Central memory CD4-positive, alpha-beta T cell (primary cell): ENCODE results near the gene MAP3K7.
A peak's percentile ranks its signal among the peaks of the same experiment; 100 is the strongest.

Experiments used
- DNase-seq: peaks from one replicate; pipeline ENCODE4 v3.0.0; 2022
- total RNA-seq, 3 experiments: gene quantifications; one replicate each; lab custom pipeline; 2026; lab: John Stamatoyannopoulos, UW

MAP3K7 gene
- total RNA-seq, result 75.1 to 103 (median 81.8) reads per million in 3 experiments

DNA sequence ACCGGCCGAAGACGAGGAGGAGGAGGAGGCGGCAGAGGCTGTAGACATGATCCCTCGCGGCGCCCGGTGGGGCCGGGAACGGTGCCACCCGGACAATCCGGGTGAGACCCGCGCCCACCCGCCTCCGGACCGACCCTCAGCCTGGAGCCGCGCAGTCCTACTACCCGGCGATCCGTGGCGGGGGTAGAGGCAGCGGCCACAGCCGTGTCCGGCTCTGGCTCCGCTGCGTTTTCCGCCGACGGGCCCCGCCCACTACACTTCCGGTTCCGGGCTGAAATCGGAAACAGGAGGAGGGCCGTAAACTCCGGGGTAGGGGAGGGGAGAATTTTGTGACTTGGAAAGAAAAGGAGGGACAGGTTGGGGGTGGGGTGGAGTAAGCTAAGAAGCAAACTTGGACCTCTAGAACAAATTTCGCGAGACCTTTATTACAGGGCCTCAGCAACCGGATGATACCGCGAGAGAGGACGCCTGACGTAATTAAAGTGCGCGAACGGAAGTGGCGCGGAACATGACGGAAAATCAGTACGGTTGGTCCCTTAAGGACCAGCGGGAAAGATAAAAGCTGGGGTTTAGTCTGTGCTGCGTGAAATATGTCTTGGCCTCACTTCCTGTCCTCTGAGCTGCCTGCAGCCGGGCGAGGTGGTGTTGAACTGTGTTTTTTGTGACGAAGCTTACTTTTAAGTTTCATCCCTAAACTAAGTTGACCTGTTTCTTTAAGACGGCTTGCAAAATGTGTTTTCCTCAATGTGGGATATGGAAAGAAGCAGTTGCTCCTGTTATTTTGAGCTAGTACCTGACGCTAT lies at the start of gene MAP3K7:
TSS of gene MAP3K7 (minus strand) at position 237 of the 803 bp plus-strand sequence. CDS start at position 48, 189 bp downstream.
- peak; percentile 92 for DNase-seq

DNA sequence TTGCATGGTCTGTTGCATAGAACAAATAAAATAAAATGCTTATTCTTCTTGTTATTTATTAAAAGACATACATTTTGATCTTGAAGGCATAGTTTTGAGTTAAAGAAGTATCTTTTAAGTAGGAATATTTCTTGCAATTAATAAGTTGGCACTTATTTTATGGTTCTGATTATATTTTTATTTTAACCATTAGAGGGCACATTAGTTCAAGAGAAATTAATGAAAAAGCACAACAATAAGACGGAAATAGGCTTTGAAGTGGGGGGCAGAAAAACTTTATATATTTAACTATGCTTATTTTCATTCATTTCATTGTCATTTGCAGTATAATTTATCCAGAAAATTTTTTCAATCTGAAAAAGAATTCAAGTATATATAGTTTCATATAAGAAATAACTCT lies 44.2 kb upstream of the MAP3K7 start:
- no peak for DNase-seq

DNA sequence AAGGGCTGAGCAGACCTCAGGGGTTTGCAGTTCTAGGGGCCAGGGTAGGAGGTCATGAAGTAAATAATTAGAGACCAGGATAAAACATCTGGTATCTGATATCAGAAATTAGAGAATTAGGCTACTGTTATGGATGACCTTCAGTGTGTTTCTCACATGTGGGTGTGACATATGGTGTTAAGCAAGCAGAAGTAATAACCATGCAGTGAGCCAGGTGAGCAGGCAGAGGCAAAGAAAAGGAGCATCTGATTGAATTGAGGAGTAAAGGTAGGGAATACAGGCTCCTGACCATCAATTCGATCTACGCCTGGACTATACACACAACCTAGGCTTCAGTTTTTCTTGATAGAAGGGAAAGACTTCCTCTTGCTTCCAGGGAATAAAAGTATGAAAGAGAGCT lies 34.7 kb upstream of the MAP3K7 start:
- DNase-seq, result no peak

DNA sequence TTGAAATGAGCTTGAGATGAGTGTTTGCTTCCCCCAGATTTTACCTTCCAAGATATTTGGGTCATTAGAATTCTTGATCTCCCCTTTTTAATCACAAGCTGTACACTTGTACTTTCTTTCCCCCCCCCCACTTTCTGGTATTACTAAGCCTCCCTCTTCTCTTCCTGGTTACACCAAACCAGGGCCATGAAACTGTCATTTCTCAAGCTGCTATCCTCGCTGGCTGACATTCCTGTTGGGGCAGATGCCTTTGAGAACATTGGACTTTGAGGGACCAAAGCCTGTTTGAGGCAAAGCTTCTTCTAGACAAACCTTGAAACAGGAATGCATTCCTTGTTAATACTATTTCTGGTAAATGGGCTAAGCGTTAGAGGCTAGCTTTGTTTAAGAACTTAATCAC lies 32.3 kb upstream of the MAP3K7 start:
- DNase-seq, result no peak

DNA sequence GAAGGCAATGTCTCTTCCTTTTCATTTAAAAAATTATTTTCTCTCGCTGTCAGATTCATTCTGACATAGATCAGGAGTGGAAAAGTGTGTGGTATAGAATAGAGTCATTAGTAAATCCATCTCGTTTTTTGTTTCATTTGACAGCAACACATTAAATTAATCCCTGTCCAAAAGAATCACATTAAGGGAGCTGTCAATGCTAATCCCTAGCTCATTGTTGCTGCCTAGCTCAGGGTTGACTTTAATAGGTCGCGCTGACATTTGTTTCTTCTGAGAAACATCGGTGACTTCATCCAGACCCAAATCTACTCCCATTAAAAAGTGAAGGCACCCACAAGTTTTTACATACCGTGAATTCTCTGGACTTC lies 25.4 kb upstream of the MAP3K7 start:
- DNase-seq, result no peak

DNA sequence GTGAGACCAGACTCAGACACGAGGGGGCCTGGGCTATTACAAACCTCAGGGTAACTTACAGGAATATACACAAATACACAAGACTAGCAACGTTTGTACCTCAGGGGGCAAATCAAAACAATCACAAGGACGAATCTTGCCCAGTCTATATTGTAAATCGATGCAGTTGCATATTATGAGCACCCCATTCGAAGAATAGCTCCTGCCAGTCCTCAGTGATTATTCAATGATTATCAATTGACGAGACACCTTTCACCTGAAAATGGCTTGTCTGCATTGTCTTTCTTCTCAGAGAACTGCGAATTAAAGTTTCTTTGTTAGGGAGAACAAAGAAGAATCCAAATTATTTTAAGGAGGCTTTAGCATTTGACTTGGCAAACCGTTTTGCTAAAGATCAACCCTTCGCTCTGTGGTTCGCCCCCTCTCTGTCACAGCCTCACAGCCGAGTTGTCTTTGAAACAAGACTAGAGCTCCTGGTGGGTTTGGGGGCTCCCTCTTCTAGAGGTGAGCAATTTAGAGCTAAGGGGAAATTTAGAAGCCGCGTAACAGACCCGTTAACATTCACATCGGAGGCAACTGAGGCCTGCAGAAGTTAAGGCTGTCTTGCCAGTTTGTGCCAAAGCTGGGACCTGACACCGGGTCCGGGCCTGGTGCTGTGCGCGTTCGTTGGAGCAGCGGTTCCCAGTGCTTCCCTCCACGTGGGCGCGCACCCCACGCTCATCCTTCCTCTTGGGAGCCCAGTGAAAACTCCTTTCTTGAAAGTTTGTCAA lies 24.9 kb upstream of the MAP3K7 start:
- no peak for DNase-seq

DNA sequence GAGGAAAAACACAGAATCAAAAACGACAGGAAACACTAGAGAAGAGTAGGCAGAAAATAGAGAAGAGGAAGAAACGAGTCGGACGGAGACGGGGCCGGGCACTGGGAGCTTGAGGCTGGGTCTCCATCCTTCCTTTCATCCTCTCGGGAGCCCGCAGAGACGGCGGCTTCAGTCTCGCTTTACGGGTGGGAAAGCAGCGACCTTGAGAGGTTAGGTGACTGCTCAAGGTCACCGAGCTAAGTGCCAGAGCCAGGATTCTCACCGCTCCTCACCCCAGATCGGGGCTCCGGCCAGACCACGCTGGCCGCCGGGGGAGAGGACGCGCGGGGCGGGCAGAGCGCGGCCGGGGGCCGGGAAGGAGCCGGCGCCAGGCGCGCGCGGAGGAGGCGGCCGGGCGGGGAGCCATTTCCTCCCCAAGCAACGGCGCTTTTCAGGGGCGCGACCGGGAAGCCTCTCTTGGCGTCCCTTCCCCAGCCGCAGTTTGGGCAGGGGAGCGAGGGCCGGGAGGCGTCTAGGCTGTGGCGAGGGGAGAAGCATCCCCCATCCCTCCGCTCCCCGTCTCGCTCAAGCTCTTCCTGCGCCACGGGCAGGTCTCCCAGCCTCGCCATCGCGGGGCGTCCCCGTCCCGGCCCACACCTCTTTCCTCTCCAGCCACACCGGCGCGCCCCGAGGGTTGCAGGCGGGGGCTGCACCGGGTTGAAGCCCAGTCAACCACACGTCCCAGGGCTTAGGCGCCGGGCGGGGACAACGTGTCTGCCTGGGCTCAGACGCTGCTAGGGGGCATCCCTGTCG lies 24.1 kb upstream of the MAP3K7 start:
- DNase-seq, result no peak

DNA sequence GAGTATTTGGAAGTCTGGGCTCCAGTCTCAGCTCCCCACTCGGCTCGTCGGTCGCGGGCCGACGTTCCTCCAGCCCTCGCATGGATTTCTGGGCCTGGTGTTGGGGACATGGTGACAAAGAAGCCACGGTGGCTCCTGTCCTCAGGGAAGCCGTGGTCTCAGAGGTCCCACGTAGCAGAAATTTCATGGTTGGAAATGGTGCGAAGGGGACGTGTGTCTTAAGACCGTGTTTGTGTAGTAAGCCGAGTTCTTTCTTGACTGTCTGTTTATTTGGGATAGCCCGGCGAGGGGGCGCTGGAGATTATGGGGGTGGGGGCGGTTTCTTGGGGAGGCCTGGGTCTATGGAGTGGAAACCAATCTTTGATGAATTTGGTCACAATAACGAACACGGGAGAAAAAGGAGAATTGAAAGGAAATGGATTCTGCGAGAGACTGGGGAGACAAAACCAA lies 23.5 kb upstream of the MAP3K7 start:
- DNase-seq, result no peak

DNA sequence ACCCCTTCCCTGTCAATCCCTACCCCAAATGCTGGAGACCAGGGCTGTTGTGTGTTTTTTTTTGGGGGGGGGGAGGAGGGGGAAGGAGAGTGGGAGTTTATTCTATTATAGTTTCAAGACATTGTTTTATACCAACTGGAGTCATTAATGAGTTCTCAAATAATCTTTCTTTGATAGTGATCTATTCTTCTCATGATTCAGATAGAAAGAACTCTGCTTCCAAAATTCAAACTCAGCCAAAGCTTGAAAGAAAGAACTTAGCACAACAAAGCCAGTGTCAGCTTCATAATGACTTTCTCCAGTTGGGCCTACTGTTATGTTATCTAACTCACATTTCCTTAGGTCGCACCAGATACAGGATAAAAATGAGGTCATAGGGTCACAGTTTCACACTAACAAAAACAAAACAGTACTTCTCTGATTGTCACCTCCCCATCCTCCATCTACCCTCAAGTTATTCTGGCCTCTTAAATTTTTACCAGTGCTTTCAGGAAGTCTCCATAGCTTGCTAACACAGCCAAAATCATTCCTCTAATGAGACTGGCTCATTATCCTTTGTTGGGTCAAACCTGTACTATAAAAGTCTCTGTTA lies 19.0 kb upstream of the MAP3K7 start:
- DNase-seq, result no peak

DNA sequence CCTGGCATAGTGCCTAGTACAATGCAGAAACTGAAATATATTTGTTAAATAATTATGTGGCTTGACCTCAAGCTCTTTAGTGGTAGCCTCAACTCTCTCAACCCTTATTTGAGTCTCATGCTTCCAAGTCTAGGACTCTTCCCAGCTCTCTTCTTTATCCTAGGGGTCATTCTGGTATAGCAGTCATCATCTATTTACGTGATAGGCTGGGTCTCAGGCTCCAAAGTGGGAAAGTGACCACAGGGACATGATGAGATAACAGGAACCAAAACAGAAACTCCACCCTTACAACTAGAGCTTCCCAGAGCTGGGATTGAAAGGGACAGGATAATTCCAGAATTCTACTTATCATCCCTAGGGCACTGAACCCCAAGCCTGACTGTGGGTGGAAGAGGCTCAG lies 17.7 kb upstream of the MAP3K7 start:
- DNase-seq, result no peak

DNA sequence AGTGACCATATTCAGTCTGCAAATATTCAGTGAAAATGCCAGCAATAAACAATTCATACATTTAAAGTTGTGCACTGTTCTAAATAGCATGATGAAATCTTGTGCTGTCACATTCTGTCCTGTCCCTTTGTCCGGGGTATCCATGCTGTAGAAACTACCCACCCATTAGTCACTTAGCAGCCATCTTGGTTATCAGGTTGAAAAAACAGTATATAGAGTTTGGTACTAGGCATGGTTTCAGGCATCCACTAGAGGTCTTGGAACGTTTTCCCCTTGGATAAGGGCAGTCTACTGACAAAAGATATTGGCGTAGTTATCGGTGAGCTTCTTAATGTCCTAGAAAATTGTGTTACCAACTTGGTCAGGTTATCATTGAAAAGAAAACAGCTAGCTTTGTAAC lies 12.3 kb upstream of the MAP3K7 start:
- DNase-seq, result no peak

DNA sequence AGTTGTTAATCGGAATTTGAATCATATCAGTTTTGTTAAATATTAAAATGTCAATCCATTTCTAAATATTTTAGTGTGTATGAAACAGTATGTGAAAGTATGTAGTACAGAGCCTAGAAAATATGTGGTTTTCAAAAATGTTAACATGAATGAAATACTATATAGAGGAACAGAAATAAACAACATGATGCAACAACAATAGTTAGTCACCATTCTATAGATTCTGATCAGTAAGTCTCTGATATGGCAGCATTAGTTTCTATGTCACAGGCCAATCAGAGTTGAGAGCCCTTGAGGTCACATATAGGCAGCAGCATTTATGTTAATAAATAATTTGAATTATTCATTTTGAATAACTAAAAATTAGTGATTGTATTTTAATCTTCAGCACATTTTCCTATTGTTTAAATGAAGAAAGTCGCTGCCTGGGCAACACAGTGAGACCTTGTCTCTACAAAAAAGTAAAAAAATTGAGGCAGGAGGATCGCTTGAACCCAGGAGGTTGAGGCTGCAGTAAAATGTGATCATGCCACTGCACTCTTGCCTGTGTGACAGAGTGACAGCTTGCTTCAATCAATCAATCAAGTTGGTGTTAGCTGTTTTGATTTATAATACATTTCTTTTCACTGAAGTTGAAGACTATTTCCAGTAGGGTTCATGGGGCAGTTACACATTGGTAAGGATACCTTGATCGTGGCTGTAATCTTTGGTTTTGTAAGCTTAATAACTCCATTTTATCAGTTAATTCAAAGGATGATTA lies 11.5 kb upstream of the MAP3K7 start:
- no peak for DNase-seq

DNA sequence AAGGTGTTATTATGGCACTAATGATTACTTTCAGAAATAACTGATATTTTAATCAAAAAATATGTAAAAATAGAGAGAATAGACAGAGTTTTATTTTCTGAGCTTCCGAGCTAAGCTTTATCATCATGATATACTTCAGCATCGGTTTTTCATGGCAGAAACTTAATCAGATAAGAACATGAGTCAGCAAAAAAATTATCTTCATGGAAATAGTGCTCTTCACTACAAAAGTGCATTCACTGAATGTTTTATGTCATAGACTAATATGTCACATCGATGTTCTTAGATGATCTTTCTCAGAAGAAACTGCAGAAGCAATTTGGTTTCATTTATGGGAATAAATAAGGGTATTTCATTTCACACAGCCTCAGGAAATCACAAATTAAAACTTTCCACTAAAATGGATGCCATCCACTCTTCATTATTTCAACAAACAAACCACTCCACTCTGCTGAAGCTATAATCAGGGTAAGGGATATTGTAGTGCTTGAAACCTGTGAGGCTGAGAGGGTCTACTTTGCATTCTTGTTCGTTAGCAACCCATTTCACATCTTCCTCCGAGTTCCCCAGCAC lies 10.2 kb upstream of the MAP3K7 start:
- no peak for DNase-seq

DNA sequence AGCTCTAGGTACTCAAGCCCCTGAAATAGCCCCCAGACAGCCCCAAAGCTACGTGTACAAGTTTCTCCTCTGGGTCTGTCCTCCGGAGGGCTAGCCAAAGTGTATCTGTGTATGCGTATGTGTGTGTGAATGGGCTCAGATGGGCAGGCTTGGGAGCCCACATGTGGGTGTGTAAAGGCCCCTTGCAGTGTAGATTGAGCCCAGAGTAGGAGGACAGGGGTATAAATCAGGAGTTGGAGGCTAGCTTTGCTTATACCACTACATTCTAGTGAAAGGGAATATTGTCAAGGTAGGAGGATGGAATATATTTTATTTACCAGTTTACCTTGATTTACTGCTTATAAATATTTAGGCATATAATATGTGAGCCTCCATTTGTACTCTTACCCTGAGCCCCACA lies 9.0 kb upstream of the MAP3K7 start:
- no peak for DNase-seq

DNA sequence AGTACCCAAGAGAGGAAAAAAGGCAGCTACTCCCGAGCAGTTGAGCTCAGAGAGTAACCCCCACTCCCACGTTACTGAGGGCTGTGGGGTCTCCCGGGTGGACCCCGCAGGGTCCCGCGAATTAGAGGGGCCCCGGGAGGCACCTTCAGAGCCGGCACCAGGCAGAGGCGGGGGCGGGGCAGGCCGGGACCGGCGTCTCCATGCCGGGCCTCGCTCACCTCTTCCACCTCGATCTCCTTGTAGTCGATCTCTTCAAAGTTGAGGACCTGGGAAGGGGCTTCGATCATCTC lies 381 bp downstream of the MAP3K7 start:
- DNase-seq, result no peak

DNA sequence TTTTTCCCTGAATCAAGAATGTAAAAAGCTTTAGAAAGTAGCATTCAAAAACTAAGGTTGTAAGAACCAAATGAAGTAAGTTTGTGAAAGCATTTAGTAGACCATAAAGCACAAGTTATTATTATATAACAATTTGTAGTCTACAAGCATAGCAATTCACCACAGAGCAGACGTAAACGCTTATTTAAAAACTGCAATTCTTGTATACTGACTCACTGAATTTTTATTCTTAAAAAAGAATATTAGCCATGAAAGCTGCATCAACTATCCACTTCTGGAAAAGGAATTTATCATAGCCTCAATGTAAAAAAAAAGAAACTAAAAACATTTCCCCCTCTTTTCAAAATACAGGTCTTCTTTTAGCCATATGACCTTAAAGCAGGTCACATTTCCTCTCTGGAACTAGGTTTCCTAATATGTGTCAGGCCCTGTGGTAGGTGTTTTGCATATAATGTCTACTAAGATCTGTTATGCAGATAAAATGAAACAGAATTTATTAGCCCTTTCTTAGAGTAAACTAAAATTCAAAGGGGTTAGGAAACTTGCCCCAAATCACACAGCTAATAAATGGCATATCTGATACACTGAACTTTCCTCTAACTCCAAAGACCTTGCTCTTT lies 2.1 kb downstream of the MAP3K7 start:
- no peak for DNase-seq

DNA sequence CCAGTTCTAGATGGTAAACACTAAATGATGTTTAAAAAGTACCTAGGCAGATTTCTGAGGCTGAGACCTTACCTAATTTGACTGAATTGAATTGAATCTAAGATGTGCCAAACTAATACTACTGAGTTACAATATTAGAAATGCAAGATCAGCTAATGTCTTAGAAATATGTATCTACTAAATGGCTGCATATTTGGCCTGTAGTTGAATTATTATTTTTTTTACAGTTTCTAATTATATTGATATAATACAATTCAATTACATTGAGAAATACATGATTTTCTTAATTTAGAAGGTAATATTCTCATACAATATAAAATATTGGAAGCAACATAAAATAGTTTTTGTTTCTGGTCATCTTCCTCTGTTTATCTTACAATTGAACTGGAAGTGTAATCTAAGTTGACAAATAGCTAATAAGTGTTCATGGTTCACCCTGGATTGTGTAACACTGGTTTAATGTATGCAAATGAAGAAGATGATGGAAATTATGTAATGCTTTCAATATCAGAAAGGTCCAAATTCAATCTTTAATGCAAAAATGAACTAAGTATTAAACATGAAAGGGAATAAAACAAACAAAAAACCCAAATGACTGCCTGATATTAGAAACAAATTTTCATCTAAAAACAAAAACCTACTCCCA lies 2.9 kb downstream of the MAP3K7 start:
- no peak for DNase-seq

DNA sequence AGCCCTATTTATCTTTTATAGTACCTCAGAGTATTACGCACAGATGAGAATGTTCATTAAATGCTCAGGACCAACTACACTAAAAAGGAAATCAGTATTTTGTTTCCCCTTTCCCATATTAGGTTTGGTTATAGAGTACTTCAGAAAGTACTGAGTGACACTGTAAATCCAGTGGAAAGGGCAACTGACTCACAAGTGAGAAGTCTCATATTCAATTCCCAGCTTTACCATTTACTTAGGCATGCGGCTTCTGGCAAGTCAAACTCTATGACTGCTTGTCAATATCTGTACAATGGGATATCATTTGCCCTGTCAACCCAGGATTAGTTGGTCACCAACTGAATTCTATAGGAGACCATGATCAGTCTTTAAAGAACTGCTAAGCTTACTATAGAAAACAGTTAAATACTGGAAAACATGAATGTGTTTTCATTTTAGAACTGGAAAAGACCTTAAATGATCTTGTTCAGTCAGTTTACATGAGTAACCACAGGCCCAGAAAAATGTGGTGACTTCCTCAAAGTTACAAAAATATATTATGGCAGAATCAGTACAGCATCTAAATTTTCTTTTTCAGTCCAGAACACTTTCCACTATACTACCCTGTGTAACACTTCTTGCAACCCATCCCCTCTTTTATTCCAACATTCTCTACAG lies 3.6 kb downstream of the MAP3K7 start:
- no peak for DNase-seq

DNA sequence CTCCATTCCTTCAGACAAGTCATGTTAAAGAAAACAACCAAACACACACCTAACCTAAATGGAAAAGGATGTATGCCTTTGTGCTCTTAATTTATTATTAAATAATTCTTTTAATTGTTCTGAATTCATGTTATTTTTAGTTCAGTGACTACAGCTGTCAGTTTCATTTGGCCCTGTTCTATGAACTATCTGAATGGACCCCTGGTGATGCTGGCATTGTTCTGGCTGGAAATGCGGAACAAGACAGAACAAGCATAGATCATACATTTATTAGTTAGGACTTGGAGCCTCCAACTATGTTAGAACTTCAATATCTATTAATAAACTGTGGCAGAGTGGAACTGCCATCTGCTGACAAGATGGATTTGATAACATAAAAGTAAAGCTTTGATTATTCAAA lies 5.7 kb downstream of the MAP3K7 start:
- DNase-seq, result no peak

DNA sequence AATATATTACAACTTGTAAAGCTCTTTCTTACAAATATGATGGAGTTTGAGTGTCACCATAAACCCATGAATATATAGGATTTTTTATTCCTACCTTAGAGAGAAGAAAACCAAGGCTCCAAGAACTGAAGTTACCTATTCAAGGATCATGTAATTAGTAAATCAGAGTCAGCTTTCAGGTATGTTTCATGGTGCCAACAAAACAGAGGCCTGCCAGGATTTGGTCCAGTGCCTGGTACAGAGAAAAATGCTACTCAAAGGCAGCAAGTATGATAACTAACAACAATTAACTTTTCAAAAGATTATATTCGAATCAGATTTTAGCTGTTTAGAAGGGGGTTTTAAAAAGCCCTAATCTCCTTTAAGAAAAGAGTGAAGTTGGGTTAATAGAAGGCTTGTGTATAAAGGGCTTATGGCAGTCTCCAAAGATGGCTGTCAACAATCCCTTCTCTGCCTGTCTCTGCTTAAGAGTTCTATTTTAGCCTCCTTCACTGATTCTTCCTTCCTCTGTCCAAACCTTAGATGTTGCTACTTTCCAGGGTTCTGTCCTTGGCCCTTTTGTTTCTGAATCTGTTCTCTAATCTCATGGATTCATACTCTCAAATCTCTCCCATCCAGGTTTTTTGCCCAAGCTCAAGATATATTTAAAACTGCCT lies 7.8 kb downstream of the MAP3K7 start:
- DNase-seq, result no peak
